K562 (cell line): ENCODE data around the gene TRPV6.

ENCODE experiments used
- POLR2H ChIP-seq: IDR thresholded peaks from 2 replicates; pipeline ENCODE4 v1.6.1; 2016; ENCODE audit warnings: missing genetic modification characterization, low read depth, mild to moderate bottlenecking, control low read depth, missing compliant biosample characterization, moderate library complexity
- ZNF24 ChIP-seq: fragments of 450-650 bp; IDR thresholded peaks from 2 replicates; pipeline ENCODE4 v1.6.1; 2016
- ZNF274 ChIP-seq: IDR thresholded peaks from 2 replicates; pipeline ENCODE4 v1.6.1; 2011; ENCODE audit warnings: low read depth, mild to moderate bottlenecking, low read length, moderate library complexity, borderline replicate concordance
- TF ChIP-seq, protein P1 (sequence below), 3 experiments: IDR thresholded peaks in 2 of 3; conservative IDR thresholded peaks in 1 of 3; 2 replicates each; pipeline ENCODE4 v1.5.1; 2011 to 2012; ENCODE audit warnings: low read length in 3 of 3, mild to moderate bottlenecking in 3 of 3, control low read depth in 2 of 3, improper control_type of control experiment in 1 of 3, inconsistent platforms in 1 of 3, low read depth in 1 of 3, mixed read lengths in 1 of 3, moderate library complexity in 1 of 3; ENCODE audit not compliant: insufficient read depth in 2 of 3

DNA sequence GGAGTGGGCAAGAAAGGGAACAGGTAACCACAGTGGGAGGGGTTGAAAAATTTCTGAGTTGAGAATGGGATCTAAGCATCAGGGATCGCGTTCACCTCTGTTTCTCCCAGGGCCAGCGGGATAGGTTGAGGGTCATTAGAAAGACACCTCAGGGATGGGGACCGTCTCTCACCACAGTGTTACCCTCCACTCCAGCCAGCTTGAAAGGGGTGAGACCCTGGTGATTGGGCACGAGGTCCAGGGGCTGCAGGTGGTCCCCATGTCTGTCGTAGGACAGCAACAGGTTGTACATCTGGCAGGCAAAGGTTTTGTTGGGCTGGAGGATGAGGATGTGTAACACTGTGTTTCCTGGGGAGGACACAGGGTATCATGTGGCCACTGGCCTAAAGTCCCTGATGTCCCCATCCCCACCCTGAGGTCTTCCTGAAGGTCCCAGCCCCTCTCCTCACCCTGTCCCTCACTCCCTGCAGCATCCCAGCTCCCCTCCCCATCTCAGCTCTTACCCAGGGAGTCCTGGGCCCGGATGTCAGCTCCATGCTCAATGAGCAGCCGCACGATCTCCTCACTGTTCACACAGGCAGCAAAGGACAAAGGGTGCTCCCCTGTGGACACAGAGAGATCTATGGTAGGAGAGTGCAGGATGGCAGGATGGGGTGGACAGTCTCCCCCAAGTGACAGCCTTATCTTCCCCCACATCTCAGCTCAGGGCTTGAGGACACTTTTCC is 9.1 kb downstream of the TRPV6 start:
- TF ChIP-seq, protein P1, sequence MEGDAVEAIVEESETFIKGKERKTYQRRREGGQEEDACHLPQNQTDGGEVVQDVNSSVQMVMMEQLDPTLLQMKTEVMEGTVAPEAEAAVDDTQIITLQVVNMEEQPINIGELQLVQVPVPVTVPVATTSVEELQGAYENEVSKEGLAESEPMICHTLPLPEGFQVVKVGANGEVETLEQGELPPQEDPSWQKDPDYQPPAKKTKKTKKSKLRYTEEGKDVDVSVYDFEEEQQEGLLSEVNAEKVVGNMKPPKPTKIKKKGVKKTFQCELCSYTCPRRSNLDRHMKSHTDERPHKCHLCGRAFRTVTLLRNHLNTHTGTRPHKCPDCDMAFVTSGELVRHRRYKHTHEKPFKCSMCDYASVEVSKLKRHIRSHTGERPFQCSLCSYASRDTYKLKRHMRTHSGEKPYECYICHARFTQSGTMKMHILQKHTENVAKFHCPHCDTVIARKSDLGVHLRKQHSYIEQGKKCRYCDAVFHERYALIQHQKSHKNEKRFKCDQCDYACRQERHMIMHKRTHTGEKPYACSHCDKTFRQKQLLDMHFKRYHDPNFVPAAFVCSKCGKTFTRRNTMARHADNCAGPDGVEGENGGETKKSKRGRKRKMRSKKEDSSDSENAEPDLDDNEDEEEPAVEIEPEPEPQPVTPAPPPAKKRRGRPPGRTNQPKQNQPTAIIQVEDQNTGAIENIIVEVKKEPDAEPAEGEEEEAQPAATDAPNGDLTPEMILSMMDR (IDR thresholded peaks at IDR 0.05 in 2 of 3, conservative IDR thresholded peaks at IDR 0.05 in 1 of 3; ENCODE audit: insufficient read depth in 2 of 3, low read depth in 1 of 3, low read length in 3 of 3), result no peak
- TF ChIP-seq POLR2H (tag) (no peak), ZNF24 (no peak), ZNF274 (no peak)
